T47D (cell line): ENCODE results near the gene PEMT.

Experiments used
- DNase-seq, 2 experiments: peaks; one replicate each; pipeline versions ENCODE4 v3.0.0 to v3.0.0-alpha.2; 2011 to 2012; ENCODE audit warnings: low read depth in 1 of 2, low spot score in 1 of 2
- JUND ChIP-seq: IDR thresholded peaks from 2 replicates; pipeline ENCODE4 v1.6.1; 2012; ENCODE audit warnings: low read depth
- in situ Hi-C: cut with HindIII; loops from 2 replicates; pipeline ENCODE4 v1.10.0; 2016; ENCODE audit warnings: low sequenced_read_pairs, low pct_unique_long_range_greater_than_20kb

The PEMT gene

DNA sequence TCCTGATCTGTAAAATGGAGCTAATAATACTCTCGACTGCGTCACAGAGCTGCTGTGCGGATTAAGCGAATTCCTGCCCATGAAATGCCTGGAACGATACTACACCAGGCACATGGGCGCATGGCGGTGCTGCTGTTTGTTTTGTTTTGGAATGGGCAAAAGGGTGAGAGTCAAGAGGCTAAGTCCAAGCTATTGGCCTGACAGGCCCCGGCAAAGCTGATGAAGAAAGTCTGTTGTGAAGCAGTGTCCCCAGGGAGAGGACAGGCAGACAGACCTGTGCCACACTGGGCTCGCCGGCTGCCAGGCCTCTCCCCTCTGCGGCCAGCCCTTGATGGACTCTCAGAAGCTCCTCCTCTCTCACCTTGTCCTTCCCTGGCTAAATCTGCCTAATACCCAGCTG is 64.0 kb downstream of the PEMT start:
- DNase-seq: no peak
- no peak for TF ChIP-seq JUND
- in situ Hi-C loops: no loop called here

DNA sequence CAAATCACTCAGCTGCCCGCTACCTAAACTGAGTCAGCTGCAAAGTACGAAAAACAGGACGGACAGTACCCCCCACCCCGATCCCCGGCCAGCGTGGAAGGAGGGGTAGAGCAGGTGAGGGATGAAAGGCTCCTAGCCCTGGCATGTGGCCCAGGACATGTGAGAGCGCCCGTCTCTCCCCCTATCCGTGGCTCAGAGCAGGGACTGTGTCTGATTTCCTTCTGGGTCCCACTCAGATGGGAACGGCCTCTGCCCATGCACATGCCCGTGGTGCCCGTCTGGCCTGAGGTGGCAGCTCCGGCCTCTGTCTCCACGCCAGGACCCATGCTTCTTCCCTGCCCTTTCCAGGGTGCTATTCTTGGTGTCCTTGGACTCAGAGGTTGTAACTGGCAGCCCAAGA is 65.1 kb downstream of the PEMT start:
- DNase-seq: no peak
- in situ Hi-C loops: no loop called here
- no peak for TF ChIP-seq JUND

DNA sequence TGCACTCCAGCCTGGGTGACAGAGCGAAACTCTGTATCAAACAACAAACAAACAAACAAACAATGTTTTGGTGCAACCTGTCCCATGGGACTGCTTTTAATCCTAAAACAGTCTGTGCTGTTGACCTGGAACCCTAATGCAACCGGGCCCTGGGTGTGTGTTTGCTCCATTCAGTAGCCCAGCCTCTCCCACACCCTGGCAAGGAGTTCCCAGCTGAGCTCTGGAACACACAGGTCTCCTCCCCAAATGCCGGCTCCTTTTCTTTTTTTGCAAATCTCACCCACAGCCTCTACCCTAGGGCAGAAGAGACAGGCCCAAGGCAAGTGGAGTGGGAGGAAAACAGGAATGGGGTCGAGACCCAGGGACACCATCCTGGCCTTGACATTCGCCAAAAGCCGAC is 65.6 kb downstream of the PEMT start:
- no peak for TF ChIP-seq JUND
- DNase-seq: no peak
- in situ Hi-C loops: no loop called here

DNA sequence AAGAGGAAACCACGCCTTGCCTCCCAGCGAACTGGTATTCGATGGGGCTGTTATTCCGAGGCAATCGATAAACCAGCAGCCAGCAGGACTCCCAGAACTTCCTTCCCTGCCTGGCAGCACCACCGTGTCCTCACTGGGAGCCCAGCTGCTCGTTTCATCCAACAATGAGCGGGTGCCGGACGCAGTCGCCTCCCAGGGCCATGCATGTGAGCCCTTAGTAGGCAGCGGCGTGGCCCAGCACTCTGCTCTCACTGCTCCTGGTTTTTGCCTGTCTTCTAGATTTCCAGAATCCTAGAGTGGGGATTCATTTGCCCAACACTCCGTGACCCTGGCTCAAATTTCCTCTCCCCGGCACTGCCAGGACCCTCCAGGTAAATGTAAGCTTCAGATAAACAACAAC is 66.2 kb downstream of the PEMT start:
- TF ChIP-seq JUND: no peak
- in situ Hi-C loops: no loop called here

DNA sequence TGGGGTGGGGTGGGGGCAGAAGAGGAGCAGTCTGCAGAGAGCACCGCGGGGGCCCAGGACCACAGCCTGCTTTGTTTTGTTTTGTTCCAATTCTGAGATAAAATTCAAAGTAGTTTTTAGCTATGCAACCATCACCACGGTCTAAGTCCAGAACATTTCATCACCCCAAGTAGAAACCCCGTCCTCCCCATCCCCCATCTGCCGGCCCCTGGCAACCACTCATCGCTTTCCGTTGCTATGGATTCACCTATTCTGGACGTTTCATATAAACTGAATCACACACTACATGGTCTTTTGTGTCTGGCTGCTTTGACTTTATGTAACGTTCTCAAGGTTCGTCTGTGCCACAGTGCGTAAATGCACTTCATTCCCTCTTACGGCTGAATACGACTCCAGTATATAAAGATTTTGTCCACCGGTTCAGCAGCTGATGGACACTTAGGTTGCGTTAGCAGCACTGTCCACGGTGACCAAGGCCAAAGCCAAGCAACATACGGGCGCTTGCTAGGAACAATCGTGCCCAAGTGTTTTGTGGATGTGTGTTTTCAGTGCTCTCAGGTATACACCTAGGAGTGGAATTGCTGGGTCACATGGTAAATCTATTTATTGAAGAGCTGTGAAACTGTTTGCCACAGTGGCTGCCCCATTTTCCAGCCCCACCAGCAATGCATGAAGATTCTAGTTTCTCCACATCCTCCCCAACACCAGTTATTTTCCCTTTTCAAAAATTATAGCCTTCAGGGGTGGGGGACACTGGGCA is 67.6 kb downstream of the PEMT start:
- no peak for TF ChIP-seq JUND
- in situ Hi-C loops: no loop called here
- DNase-seq: no peak

More for the DNA sequence above, 66.2 kb downstream of the PEMT start:
- no peak for DNase-seq

DNA sequence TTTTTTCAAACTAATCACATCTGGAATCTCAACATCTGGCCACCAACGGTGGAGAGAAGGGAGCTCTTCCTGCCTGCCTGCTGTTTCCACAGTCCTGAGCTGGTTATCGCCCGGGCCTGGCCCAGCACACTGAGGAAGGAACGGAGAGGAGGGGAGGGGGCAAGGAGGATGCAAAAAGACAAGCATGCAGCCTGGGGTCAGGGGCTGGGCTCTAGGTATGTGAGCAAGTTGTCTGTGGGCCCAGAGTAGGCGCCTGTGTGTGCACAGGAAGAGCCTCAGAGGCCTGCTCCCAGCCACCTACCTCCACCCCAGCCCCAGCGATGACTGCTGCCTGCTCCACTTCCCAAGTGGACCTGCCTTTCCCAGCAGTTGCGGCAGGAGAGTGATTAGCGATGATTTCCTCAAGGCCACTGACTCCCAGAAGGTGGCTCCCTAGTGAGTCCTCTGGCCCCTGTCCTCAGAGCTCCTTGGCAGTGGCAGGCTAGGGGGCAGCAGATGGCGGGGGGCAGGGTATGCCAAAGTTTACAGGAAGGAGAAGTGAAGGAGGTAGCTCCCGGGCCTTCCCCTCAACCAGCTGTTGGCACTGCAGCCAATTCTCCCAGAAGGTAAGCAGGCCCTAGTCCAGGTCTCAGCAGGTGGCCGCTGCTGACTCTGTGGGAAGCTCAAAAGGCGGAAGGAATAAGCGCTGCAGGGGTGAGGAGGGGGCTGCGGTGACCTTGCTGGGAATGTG is 68.3 kb downstream of the PEMT start:
- in situ Hi-C loops: no loop called here
- TF ChIP-seq JUND: no peak
- no peak for DNase-seq

DNA sequence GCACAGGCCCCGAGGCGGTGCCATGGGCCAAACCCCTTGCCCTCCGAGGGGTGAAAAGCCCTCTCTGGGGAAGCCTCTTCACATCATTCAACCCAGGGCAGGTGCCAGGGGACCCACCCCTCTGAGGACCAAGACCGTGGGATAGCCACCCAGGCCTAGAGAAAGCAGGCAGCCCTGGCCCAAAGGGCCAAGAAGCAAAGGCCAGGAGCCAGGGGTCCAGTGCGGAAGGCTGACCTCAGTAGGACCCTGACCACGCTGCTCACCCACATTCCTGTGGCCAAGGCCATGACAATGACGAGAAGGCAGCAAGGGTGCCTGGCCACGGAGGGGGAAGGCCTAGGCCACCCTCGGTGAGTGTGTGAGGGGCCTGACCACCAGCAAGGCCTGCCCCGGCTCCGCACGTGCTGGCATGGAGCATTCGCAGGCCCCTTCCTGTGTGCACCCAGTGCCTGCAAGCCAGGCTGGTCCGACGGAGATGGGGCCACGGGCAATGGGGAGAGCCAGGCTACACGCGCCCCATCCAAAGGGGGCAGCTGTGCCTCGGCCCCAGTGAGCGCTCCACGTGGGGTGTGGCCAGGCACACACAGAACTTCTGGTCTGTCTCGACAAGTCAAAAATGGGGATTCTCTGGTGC is 70.8 kb downstream of the PEMT start:
- DNase-seq: no peak
- in situ Hi-C loops: no loop called here
- TF ChIP-seq JUND: no peak

DNA sequence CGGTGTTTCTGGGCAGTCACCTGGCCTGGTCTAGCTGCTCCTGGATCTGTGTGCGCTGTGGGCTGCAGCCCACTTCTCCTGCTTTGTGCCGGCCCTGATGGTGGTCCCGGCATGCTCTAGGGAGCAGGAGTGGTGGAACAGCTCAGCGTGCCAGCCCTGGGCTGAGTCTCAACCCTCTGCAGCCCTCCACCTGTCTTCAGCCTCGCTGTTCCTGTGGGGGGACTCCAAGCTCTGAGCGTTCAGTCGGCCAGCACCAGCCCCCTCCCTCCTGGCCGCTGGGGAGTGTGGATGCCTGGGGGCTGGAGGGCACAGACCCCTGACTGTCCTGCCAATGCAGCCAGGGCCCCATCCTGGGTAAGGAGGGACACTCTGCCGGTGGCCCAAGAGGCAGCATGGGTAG is 71.6 kb downstream of the PEMT start:
- no peak for DNase-seq
- in situ Hi-C loops: no loop called here
- no peak for TF ChIP-seq JUND

DNA sequence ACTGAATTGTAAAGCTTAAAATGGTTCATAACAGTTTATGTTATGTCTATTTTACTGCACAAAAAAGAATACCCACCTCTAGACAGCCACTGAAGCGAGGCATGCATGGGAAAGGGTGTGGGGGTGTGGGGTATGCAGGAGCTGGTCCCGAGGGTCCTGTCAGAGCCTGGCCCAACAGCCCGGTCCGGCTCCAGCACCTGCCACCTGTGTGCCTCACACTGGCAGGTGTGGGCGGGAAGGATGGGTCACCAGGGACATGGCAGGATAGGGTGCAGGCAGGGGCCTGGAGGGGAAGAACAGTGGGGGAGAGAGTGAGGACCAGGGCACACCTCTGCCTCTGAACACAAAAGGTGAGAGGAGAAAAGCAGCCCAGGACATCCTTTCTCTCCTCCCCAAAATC is 72.6 kb downstream of the PEMT start:
- in situ Hi-C loops: no loop called here
- no peak for TF ChIP-seq JUND
- no peak for DNase-seq

DNA sequence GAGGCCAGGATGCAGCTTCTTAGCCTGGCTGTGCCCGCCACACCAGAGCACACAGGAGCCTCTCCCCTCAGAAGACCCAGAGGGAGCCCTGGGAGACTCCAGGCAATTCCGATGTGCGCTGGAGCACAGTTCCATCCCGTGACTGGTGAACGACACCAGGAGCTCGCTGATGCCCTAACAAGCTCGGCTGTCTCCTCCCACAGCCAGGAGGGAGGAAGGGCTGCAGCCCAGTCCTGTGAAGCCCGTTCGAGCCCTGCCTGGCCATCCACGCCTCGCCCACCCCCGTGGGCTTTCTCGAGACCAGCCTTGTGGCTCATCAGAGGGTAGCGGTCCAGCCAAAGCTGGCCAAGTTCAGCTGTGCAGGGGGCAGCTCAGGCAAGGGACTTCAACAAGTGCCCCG is 73.5 kb downstream of the PEMT start:
- in situ Hi-C loops: no loop called here
- TF ChIP-seq JUND: no peak
- DNase-seq: no peak

DNA sequence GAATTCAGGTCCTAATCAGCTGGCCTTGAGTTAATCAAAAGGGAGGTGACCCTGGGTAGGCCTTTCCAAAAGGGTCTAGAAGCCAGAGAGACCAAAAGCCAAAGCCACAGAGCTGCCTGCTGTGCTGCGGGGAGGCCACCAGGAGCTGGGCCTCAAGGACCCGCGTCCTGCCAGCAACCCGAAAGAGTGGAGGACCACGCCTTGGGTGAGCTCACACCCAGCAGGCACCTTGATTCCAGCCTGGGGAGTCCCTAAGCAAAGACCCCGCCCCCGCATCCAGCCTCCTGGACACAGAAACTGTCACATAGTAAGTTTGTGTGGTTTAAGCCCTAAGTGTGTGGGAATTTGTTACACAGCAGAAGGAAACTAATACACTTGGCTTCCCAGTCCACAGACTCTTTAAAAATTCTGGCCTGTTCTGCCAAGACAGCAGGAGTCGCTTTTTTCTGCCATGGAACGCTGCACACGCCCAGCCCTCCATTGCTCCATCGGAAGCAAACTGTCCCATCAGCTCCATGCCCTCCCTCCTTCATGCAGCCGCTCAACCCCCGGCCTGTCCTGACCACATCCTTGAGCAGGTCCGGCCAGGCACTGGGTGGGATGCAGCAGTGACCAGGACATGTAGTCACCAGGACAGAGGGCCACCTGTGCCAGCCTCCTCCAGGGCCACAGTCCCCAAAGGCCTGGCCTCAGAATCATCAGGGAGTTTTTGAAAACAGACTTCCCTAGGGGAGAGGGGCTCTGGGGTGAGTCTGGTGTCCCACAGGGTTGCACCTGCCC is 74.4 kb downstream of the PEMT start:
- no peak for TF ChIP-seq JUND
- no peak for DNase-seq
- in situ Hi-C loops: no loop called here
